Dermis blood vessel endothelial cell (primary cell): ENCODE data around the gene NRXN3. TPM values are rescaled to one million over a fixed set of nuclear protein-coding genes. Genes with fewer than 3 reads are reported as not detected.
"Not testable (repeated sequence)": the region's sequence is repeated elsewhere in the genome, so short reads cannot be mapped to it uniquely, and the experiment has no call there.

Experiments used
- DNase-seq: peaks from one replicate; pipeline ENCODE4 v3.0.0; 2010
- total RNA-seq: library from RNA; depleted of rRNA; stranded (reverse); fragments of >200 nt; gene quantifications from 2 replicates; pipeline ENCODE4 v1.2.3, GENCODE V29; 2014

NRXN3 gene
- total RNA-seq, 1 donor from 2014 or later = under 0.01 TPM

- peak; percentile 88 for DNase-seq
Observed at GRCh38 chr14:78959674-78960264, 789.6 kb downstream of the NRXN3 start.

- peak; percentile 61 for DNase-seq
Observed at GRCh38 chr14:78967111-78967809, 797.1 kb downstream of the NRXN3 start.

GRCh38 chr14:78968265-78968664, 798.1 kb downstream of the NRXN3 start:
- no peak for DNase-seq

GRCh38 chr14:78970677-78971076, 800.5 kb downstream of the NRXN3 start:
- DNase-seq = peak; percentile 43

- DNase-seq = no peak
Observed at GRCh38 chr14:78972440-78972839, 802.3 kb downstream of the NRXN3 start.

GRCh38 chr14:78974691-78975090, 804.5 kb downstream of the NRXN3 start:
- DNase-seq = peak; percentile 92

GRCh38 chr14:78975734-78976133, 805.6 kb downstream of the NRXN3 start:
- no peak for DNase-seq

GRCh38 chr14:78978896-78979295, 808.7 kb downstream of the NRXN3 start:
- DNase-seq = no peak

- no peak for DNase-seq
Observed at GRCh38 chr14:78982551-78982950, 812.4 kb downstream of the NRXN3 start.

- DNase-seq = no peak
Observed at GRCh38 chr14:78983126-78983525, 813.0 kb downstream of the NRXN3 start.

GRCh38 chr14:78985668-78986381, 815.7 kb downstream of the NRXN3 start:
- DNase-seq = peak; percentile 53

- no peak for DNase-seq
Observed at GRCh38 chr14:78986989-78987388, 816.8 kb downstream of the NRXN3 start.

- DNase-seq = no peak
Observed at GRCh38 chr14:78989221-78989620, 819.0 kb downstream of the NRXN3 start.

- DNase-seq = no peak
Observed at GRCh38 chr14:78992867-78993266, 822.7 kb downstream of the NRXN3 start.

GRCh38 chr14:78997811-78998210, 827.6 kb downstream of the NRXN3 start:
- DNase-seq = peak; percentile 67

- no peak for DNase-seq
Observed at GRCh38 chr14:79009286-79009685, 839.1 kb downstream of the NRXN3 start.

GRCh38 chr14:79011091-79011919, 841.1 kb downstream of the NRXN3 start:
- peak; percentile 72 for DNase-seq

GRCh38 chr14:79011920-79012204, 841.7 kb downstream of the NRXN3 start:
- no peak for DNase-seq

GRCh38 chr14:79016828-79017505, 846.8 kb downstream of the NRXN3 start:
- DNase-seq = peak; percentile 39

- DNase-seq = no peak
Observed at GRCh38 chr14:79017561-79017960, 847.4 kb downstream of the NRXN3 start.

- DNase-seq = peak; percentile 9
Observed at GRCh38 chr14:79018836-79019235, 848.7 kb downstream of the NRXN3 start.

- DNase-seq = not testable (repeated sequence)
Observed at GRCh38 chr14:79019898-79020297, 849.7 kb downstream of the NRXN3 start.

GRCh38 chr14:79021766-79022165, 851.6 kb downstream of the NRXN3 start:
- peak; percentile 12 for DNase-seq
